HG03060 (cell line): ENCODE data around the gene NFIA.

Experiments used
- ATAC-seq: cut with Tn5 transposase; IDR thresholded peaks from one replicate; pipeline ENCODE4 v1.9.1; 2021; ENCODE audit warnings: low read depth, moderate number of reproducible peaks; ENCODE audit not compliant: unreplicated experiment

NFIA gene

DNA sequence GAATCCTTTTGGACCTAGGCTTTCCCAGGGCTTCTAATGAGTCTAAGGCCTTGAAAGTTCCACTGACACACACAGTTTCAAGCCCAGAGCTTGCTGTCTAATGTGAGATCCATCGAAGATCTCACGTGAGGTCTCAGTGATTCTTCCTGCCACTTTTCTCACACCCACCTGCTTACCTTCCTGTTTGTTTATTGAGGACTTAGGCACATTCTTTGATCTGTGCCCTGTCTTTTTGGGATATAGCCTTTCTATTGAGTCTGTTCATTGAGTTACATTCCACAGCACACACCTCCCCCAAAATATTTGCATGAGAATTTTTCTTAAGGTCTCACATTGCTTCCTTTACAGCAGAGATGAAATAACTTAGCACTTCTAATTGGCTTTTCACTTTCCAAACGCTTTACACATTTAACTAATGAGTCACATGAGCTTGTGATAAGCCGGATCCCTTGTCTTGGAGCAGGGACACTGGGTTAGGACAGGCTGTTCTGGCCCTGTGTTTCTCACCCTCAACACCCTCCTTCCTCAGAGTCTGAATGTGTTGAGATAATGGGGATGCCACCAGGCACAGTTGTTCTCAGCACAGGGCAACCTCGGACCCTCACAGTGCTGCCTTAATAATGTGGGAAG lies 354.2 kb downstream of the NFIA start:
- no peak for ATAC-seq

DNA sequence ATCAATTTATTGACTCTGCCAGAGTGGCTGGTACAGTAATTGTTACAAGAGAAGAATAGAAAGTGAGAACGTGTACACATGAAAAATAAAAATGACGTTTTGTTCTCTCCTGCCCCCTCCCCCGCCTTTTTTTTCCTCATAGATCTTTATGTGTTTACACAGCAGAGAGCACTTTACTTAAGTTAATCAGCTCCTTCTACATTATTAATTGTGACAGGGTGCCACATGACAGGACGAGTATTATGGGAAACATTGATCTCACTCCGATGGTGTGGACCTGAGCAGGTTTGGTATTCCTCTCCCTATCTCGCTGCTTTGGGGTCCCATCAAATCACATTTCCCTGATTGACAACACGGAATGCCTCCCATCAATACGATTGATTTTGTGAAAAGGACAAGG lies 356.9 kb downstream of the NFIA start:
- no peak for ATAC-seq

DNA sequence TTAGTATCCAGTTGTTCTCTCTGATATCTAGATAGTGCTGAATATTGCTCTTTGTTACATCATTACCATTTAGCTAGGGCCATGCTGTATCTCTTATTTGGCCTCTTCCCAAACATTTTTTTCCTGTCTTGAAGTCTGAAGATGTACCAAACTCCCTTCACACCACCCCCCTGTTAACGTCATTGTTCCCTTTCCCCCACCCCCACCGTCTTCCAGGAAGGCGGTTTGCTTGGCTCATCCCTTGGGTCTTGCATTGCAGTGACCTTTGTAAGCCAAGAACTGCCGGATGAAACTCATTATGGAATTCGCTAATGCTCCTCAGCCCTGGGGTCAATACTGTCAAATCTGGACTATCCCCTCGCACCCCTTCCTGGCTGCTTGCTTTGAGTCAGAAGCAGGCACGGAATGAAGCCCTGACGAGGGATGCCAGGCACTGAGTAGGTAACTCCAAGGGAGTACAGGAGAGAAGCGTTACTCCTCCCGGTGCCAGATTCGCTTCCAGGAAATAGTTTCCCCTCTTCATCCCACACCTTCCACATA lies 359.4 kb downstream of the NFIA start:
- no peak for ATAC-seq

DNA sequence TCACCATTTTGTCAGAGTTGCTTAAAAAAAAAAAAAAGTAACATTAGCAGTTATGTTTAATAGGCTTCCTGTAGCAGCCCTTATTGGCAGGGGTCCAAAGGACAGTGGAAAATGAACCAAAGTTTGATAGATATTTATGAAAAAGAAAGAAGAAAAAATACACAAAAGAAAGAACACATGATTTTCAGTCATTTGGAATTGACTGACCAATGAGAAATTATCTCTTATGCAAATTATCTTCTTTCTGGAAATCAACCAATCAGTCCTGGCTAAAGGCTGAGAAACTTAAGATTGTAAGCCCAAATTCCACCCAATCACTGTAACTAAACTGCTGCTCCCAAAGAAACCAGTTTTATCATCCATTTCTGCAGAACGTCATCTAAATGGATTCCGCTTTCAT lies 360.2 kb downstream of the NFIA start:
- ATAC-seq: no peak

DNA sequence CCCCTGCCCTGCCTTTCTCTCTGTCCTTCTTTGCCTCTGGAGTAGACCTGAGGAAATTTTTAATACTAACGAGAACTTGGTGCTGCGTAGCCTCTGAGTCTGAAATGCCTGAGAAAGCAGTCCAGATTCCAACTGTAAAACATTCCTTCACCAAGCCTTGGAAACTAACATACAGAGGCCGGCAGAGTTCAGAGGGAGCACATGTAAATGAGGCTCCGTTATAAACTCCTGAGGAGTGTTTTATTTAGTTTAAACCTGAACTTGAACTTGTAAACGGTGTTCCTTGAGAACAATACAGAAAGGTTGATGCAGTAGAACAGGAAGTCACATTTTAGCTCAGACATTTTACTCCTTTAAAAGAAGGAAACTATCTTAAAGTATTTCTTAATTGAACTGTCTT lies 361.9 kb downstream of the NFIA start:
- ATAC-seq: no peak

DNA sequence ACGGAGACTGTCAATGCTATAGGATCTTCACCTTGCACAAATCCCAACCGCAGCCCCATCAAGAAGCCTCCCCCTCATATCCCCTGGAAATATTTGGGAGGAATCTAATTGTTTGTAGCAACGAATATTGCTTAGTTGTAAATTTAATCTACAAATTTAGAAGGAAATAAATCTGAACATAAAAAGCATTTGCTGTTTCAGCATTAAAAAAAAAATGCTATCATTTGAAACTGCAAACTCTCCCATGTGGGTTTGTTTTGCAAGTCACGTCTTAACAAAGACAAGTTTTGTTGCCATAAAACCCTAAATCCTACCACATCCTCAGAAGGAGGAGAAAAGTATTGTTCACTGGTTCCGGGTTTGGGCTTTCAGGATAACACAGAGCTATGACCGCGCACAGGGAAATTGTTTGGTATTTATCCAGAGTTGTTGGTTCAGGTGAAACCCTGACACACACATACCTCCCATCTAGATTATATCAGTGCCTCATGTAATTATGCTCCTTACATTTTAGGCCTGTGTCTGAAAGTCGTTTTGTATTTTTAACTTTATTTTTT lies 363.0 kb downstream of the NFIA start:
- no peak for ATAC-seq

DNA sequence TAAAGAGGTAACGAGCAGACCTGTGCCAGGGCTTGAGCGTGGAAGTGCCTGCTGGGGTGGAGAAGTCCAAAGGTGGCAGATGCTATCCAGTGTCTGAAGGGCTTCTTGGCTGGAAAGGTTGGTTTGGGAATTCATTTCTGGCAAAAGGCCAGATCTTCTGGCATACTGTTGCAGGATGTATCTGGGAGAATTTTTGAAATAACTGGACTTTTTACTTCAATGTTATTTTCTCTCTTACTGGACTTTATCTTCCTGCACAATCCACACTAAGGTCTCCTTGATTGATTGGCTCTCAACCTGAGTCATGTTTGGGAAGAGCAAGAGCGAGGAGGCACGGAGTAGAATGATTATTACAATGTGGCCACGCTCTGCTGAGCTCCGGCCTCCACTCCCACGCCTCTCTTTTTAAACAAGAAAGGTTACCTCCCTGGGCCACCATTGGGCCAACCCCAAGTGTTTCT lies 364.2 kb downstream of the NFIA start:
- no peak for ATAC-seq

DNA sequence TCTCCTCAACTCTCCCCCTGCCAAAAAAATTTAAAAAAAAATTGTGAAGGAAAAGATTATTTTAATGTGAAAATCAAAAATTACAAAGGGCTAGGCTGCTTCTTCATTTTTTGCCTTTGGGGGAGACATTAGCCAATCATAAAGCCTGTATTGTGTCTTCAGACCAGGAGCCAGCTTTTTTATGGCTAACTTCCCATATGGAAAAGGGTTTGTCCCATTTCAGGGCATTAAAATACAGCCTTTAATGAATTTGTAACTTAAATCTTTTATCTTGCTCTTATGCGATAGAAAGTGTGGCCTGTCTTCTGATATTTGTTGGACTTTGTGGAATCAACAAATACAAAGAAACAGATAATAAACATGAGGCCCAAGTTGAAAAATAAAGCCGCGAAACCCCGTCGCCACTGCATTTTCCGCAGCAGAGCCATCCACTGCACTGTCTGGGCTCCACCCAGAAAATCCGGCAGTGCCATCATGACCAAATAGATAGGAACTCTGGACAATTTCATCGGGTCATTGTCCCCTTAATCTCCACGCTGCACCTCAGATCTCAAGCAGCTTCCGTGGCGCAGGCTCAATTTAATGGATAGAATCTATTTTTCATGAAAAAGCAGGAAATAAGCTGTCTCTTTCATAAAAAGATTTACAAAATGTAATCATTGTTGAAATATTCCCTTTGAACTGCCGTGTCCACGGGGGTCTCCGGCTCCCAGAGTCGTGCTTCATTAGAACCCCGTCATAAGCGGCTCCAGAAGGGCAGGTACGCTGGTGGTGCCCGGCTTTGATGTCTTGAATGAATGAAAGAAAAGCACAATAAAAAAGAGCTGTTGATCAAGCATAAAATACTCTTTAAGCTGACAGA lies 365.0 kb downstream of the NFIA start:
- ATAC-seq: no peak

DNA sequence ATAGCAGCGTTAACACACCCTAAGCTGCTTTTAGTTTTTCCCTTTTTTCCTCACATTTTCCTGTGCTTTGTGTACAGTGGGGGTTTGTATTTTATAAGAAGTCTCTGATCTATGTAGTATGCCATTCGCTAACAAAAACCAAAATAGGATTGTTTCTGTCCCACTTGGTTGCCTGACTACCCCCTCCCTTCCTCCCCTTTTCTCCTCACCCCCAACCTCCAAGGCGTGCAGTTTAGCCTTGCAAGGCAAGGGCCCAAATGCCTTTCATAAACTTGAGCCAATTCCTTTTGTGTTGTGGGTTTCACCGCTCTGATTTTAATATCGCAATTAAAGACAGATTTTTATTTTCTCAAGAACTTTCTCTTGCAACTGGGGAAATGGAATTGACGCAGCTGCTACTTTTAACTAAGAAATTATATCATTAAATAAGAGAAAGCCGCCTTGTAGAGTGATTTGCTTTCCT lies 365.6 kb downstream of the NFIA start:
- no peak for ATAC-seq

DNA sequence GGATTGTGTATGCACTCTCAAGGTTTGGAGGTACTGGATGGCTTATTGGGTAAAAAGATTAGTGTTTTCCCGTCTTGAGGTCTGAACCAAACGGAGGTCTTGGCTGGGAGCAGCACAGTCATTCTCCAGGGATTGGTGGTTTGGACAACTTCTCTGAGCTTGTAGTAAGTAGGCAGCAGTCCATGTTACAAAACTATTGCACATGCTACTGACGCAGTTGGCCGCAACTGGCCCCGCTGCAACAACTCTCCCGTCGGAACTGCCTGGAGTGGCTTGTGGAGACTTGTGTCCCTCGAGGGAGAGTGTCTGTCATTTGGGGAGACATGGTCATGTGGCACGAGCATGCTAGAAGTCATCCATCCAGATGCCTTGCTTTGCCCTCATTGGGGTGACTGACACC lies 366.6 kb downstream of the NFIA start:
- ATAC-seq: no peak

DNA sequence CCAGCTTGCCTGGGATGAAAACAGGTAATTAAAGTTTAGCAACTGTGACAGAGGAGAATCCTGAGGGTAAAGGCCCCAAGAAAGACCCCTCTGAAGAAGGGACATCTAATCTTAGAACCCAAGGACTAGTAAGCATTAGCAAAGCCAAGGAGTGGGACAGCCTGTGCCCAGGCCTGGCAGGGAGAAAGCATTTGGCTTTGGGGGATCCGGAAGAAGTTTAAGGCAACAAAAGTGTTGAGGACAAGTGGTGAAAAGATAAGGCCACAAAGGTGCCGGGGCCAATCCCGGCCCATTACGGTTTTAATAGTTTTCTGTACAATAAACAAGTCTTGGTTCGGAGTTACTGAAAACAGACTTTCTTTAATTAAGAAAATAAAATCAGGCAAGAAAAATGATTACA lies 367.0 kb downstream of the NFIA start:
- ATAC-seq: no peak

DNA sequence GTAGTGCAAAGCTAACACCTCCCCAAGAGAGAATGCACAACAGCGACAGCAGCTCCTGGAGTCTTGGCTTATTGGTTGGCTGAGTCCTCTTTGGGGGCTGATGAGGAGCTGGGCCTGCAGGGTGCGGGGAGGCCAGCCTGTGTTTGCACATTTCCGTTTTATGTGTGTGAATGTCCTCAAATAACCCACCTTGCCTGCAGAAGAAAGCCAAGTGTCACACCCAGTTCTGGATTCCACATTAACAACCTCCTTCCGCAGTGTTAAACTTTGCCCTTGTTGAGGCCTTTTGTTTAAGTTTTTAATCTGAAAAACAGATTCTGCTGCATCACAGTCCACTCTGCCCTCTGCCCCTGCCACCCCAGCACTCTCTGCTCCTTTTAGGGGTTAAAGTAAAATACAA lies 368.1 kb downstream of the NFIA start:
- ATAC-seq: no peak

DNA sequence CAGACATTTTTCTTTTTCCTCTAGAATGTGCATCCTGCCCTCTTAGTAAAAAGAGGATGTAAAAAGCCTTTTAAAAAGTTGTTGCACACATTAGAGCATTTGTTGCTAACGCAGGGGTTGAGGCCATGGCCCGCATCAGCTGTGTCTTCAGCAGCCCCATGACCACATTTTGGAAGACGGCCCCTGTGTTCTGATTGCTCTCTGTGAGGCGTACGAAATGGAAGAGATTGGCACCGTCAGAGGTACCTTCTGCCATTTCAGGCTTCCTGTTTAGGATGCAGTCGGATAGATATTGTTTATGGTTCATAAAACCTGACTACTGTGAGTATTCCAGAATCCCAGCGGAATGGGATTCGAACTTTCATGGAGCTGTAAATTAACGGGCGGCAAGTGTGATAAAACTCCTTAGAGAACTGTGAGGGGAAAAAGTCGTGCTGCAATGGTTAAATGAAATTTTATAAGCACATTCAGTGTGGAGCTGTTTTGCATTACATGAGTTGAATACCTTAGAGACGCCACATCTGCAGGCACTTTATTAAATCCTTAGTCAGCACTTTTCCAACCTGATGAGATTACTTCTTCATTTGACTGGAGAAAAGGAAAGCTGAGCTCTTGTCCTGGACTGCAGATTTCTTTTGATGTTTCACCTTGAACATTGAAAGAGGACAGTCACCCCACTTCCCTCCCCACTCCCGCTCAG lies 368.7 kb downstream of the NFIA start:
- ATAC-seq: no peak

DNA sequence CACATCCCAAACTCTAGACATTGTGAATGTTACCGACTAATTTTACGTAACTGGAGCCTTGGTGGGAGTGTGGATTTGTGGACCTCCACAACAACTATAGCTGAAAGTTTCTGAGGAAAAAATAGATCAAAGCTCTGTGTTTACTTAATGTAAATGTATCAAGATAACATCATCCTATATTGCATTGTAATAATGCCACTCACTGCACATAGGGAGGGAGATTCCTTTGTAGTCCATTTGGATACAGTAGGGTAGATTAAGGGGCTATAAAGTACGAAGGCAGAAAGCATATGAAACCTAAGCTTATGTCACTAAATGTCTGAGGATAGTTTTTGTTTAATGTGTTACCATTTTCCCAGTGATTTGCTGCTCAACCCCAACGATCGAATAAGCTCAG lies 369.2 kb downstream of the NFIA start:
- ATAC-seq: no peak

DNA sequence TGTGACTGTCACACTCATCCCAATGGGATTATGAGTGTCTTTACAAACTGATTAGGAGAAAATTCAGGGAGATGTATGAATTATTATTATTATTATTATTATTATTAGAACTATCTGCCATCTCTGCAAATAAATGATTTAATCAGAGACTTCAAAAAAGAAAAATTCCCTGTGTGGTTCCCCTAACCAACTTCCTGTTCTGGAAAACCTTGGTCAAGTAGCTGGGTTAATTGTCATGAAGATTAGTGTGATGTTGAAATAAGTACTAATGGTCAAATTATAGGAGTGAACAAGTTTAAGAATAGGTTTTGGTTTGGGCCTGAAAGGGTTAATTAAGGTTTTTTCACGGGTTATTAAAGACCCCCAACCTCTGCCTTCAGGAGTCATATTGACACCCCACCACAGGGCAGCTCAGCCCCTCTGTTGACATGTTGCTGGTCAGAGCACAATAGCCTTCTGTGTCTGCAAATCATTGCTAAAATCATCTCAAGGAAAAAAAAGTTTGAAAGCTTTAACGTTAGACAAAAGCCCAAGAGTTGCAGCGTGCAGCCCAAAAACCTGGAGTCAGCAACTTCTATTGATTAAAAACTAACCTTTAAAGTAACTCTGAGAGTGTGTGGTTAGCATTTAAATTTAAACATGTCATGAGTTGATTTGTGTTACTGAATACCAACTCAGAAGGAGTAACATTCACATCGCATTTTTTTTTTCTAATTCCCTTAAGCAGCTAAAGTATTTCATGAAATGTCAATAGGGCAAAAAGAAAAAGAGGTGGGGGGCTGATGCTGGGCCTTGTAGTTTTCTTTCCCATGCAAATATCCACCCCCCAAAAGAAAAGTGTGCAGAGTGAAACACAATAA lies 370.0 kb downstream of the NFIA start:
- ATAC-seq: no peak

DNA sequence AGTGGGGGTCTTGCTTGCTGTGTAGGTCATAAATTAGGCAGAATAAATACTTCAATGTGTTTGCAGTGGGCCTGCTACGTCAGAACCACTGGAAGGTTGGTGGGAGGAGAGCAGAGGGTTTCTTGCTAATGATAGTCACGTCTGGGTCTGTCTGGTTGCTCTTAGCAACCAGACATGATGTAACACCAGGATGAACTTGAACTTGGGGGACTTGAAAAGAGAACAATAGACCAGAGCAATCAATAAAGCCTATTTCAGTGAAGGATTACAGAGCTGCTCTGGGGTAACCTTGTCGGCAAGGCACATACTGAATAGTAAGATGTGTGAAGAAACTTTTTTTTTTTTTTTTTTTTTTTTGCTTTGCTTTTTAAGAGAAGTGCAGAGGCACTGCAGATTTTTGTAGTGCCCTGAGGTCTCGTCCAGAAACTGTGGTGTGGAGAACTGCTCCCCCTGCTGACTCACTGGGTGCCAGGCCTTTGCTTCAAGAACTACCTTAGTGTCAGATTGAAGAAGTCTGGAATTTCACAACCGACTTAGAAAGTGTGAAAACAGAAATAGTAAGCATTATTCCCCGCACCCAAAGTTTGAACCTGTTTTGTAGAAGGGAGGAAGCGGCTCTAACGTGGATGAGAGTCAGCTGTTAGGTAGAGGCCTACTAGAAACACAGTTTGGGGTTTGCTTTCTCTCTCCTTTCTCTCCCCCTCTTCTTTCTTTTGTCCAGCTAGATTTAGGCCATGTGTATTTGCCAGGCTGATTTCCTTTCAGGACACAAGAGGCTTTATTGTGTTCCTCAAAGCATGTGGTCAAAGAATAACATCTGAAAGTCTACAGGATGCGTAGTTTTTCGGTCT lies 371.0 kb downstream of the NFIA start:
- ATAC-seq: peak; percentile 84

DNA sequence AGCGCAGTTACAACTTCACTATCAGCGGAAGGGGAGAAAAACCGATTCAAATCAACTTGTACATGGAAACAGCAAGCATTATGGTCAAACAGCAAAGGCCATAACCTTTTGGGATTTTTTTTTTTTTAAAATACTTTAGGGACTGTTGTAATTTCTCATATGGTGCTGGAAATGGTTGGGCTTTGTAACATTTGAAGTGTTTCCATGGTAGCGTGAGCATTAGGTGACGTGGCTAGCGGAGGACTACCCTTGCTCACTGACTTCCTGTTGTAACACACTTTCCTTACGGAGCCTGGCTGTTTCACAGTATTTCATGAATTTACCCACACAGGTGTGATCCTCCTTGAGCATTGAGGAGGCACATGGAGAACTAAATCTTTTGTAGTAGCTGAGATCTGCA lies 373.0 kb downstream of the NFIA start:
- no peak for ATAC-seq

DNA sequence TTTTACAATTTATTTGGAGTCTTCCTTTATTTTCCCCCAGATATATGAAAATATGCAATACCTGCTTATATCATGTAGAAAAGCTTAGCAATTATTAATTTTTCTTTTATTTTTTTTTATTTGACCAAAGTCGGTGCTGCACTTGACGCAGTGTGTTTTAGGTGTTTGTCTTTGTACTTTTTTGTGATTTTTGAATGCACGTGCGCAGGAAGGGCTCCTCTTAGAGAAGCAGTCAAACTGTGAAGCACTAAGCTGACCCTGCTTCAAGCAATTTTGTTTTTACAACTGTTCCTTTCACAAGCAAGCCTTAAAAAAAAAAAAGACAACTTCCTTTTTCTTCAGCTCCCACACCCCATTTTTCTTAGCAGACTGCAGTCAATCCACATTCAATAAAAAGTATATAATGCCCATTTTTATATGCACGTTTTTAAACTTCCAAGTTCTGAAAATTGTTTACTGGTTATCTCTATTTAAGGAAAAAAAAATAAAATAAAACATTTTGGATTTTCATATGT lies 375.2 kb downstream of the NFIA start:
- ATAC-seq: no peak

DNA sequence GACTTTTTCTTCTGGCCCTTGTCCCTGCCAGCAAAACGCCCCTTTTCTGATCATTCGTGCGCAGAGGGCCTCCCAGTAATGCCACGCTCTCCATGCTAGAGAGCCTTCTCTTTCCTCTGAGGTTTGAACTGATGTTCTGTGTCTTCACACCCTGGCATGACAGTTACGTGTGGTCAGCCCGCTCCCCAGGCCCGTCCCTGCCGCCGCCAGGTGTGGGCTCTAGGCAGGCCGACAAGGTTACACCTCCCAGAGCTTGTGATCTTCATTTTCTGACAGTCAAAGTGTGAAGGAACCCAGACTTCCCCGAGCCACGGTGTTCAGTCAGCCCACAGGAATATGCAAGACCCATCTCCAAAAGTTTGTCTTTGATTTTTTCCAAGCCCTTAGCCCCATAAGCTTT lies 377.0 kb downstream of the NFIA start:
- ATAC-seq: no peak
